ENCODE measurements around the gene MACF1.
"Not testable (repeated sequence)": the region's sequence is repeated elsewhere in the genome, so short reads cannot be mapped to it uniquely, and the experiment has no call there.

Gene MACF1

GRCh38 chr1:39181311-39181710, 23.2 kb upstream of the MACF1 start:
- no peak for DNase-seq (ENCODE audit: low read depth)

- no peak for DNase-seq (ENCODE audit: low read depth)
Measured at GRCh38 chr1:39182804-39183203, 21.7 kb upstream of the MACF1 start.

GRCh38 chr1:39183503-39184353, 20.8 kb upstream of the MACF1 start:
- DNase-seq (ENCODE audit: low read depth) = peak; percentile 89

GRCh38 chr1:39184354-39184818, 20.1 kb upstream of the MACF1 start:
- no peak for DNase-seq (ENCODE audit: low read depth)

- no peak for DNase-seq (ENCODE audit: low read depth)
Measured at GRCh38 chr1:39187275-39188046, 17.0 kb upstream of the MACF1 start.

- DNase-seq (ENCODE audit: low read depth) = peak; percentile 90
Measured at GRCh38 chr1:39189592-39190041, 14.9 kb upstream of the MACF1 start.

GRCh38 chr1:39190096-39190495, 14.4 kb upstream of the MACF1 start:
- no peak for DNase-seq (ENCODE audit: low read depth)

GRCh38 chr1:39194398-39195051, 10.0 kb upstream of the MACF1 start:
- DNase-seq (ENCODE audit: low read depth) = no peak

- peak; percentile 78 for DNase-seq (ENCODE audit: low read depth)
Measured at GRCh38 chr1:39195166-39196111, 9.1 kb upstream of the MACF1 start.

- DNase-seq (ENCODE audit: low read depth) = no peak
Measured at GRCh38 chr1:39196244-39197215, 8.0 kb upstream of the MACF1 start.

GRCh38 chr1:39199593-39199992, 4.9 kb upstream of the MACF1 start:
- DNase-seq (ENCODE audit: low read depth) = no peak

GRCh38 chr1:39205102-39205780, 746 bp downstream of the MACF1 start:
- DNase-seq (ENCODE audit: low read depth) = peak; percentile 87

- DNase-seq (ENCODE audit: low read depth) = no peak
Measured at GRCh38 chr1:39205781-39206464, 1.4 kb downstream of the MACF1 start.

- DNase-seq (ENCODE audit: low read depth) = not testable (repeated sequence)
Measured at GRCh38 chr1:39208360-39208759, 3.9 kb downstream of the MACF1 start.

GRCh38 chr1:39210649-39211048, 6.2 kb downstream of the MACF1 start:
- no peak for DNase-seq (ENCODE audit: low read depth)

GRCh38 chr1:39212499-39212898, 8.0 kb downstream of the MACF1 start:
- no peak for DNase-seq (ENCODE audit: low read depth)

GRCh38 chr1:39213511-39214002, 9.1 kb downstream of the MACF1 start:
- DNase-seq (ENCODE audit: low read depth) = peak; percentile 61

GRCh38 chr1:39214021-39214713, 9.7 kb downstream of the MACF1 start:
- peak; percentile 33 for DNase-seq (ENCODE audit: low read depth)
